GM12878 (cell line): ENCODE data around the gene GSAP. TPM values are rescaled to one million over a fixed set of nuclear protein-coding genes. Genes with fewer than 3 reads are reported as not detected.

Experiments
- ATAC-seq: fragments of 200-7000 bp; cut with Tn5 transposase; 3 replicates; pipeline ENCODE4 v1.9.1; 2020; ENCODE audit warnings: mild to moderate bottlenecking, moderate library complexity
- BruUV-seq: library from RNA; stranded (reverse); fragments of 400-500 nt; replicated peaks from 2 replicates; lab custom pipeline; 2021; lab: Mats Ljungman, UMichigan
- CTCF ChIA-PET: fragments of 300-600 bp; sonication (Branson Sonifier 250); formaldehyde crosslinking; extraction: SDS; loops from one replicate; lab custom pipeline; 2021; ENCODE audit warnings: inconsistent platforms; lab: Yijun Ruan, JAX
- POLR2A ChIA-PET: fragments of 350-600 bp; formaldehyde crosslinking; extraction: SDS; loops from one replicate; lab custom pipeline; 2021; ENCODE audit warnings: inconsistent platforms; lab: Charles Lee
- RAD21 ChIA-PET: fragments of 300-600 bp; sonication (Branson Sonifier 250); formaldehyde crosslinking; loops from one replicate; lab custom pipeline; 2023; ENCODE audit warnings: antibody characterized with exemption; ENCODE audit not compliant: unreplicated experiment; lab: Charles Lee
- SMC1A ChIA-PET: fragments of 300-600 bp; sonication (Branson Sonifier 250); formaldehyde crosslinking; loops from one replicate; lab custom pipeline; 2023; ENCODE audit not compliant: unreplicated experiment, uncharacterized antibody; lab: Charles Lee
- DNase-seq: peaks from one replicate; pipeline ENCODE4 v3.0.0-alpha.2; 2011; ENCODE audit warnings: low read depth, low spot score
- FAIRE-seq: peaks from 3 replicates; lab custom pipeline; 2011; peaks lifted over from hg19 to GRCh38; lab: Jason Lieb, UNC
- H2AFZ ChIP-seq: 2 replicates; pipeline ENCODE4 v1.6.0; 2011; ENCODE audit warnings: low read depth, low read length, control low read depth; ENCODE audit not compliant: control insufficient read depth
- H3K27ac ChIP-seq: 2 replicates; pipeline ENCODE4 v1.5.1; 2011; ENCODE audit warnings: control low read depth; ENCODE audit not compliant: control insufficient read depth, insufficient read depth
- H3K27me3 ChIP-seq, 2 experiments: replicated peaks in 1 of 2; 2 replicates each; pipeline versions ENCODE4 v1.6.0 to v1.6.1; 2011; ENCODE audit warnings: low read length in 1 of 2; ENCODE audit not compliant: control insufficient read depth in 2 of 2, insufficient read depth in 2 of 2
- H3K36me3 ChIP-seq, 2 experiments: 2 replicates each; pipeline ENCODE4 v1.5.1; 2011; ENCODE audit warnings: low read length in 1 of 2; ENCODE audit not compliant: control insufficient read depth in 2 of 2, insufficient read depth in 2 of 2
- H3K4me1 ChIP-seq: 2 replicates; pipeline ENCODE4 v1.6.1; 2011; ENCODE audit warnings: mild to moderate bottlenecking, low read length, moderate library complexity, mixed read lengths; ENCODE audit not compliant: control insufficient read depth, insufficient read depth
- H3K4me2 ChIP-seq: 2 replicates; pipeline ENCODE4 v1.6.0; 2011; ENCODE audit warnings: control low read depth; ENCODE audit not compliant: control insufficient read depth, insufficient read depth
- H3K4me3 ChIP-seq: fragments of 200-600 bp; sonication (generic); 2 replicates; pipeline ENCODE4 v1.5.1; 2016
- H3K79me2 ChIP-seq: 2 replicates; pipeline ENCODE4 v1.6.0; 2011; ENCODE audit warnings: low read length; ENCODE audit not compliant: control insufficient read depth, insufficient read depth
- H3K9ac ChIP-seq: 2 replicates; pipeline ENCODE4 v1.8.0; 2011; ENCODE audit warnings: low read length, control low read depth, mixed read lengths; ENCODE audit not compliant: control insufficient read depth, insufficient read depth
- H3K9me3 ChIP-seq: replicated peaks from 3 replicates; pipeline ENCODE4 v1.5.1; 2011; ENCODE audit warnings: mild to moderate bottlenecking, low read length; ENCODE audit not compliant: control insufficient read depth, insufficient read depth
- H4K20me1 ChIP-seq: 2 replicates; pipeline ENCODE4 v1.6.0; 2011; ENCODE audit not compliant: control insufficient read depth, insufficient read depth
- BHLHE40 ChIP-seq, 2 experiments: fragments of 450-650 bp in 1 of 2; IDR thresholded peaks; 2 replicates each; pipeline ENCODE4 v1.6.1; 2011 to 2017; ENCODE audit warnings: low read depth in 2 of 2, borderline replicate concordance in 1 of 2, improper control_type of control experiment in 1 of 2, low read length in 1 of 2, mild to moderate bottlenecking in 1 of 2
- IKZF1 ChIP-seq: fragments of 450-650 bp; conservative IDR thresholded peaks from 2 replicates; pipeline ENCODE4 v1.6.1; 2017; ENCODE audit warnings: antibody characterized with exemption, mild to moderate bottlenecking
- JUNB ChIP-seq: IDR thresholded peaks from 2 replicates; pipeline ENCODE4 v1.6.1; 2016; ENCODE audit warnings: antibody characterized with exemption, mild to moderate bottlenecking
- KDM1A ChIP-seq: fragments of 200-600 bp; sonication (generic); IDR thresholded peaks from 2 replicates; pipeline ENCODE4 v1.6.1; 2016; ENCODE audit warnings: borderline replicate concordance
- SMAD1 ChIP-seq: fragments of 450-650 bp; IDR thresholded peaks from 2 replicates; pipeline ENCODE4 v1.6.1; 2018; ENCODE audit warnings: mild to moderate bottlenecking, low read depth; ENCODE audit not compliant: partially characterized antibody
- SREBF1 ChIP-seq: IDR thresholded peaks from 2 replicates; pipeline ENCODE4 v1.6.1; 2012; ENCODE audit warnings: mild to moderate bottlenecking, low read length
- WGBS: methylation state at CpG from one replicate; pipeline ENCODE4 v1.1.6; 2016; ENCODE audit warnings: low lambda C conversion rate; ENCODE audit not compliant: insufficient replicate concordance, insufficient coverage; ENCODE audit errors: missing lambda C conversion rate; 5-methylcytosine and 5-hydroxymethylcytosine counted together
- in situ Hi-C: fragments of 300-500 bp; cut with MboI; formaldehyde crosslinking; loops from 9 replicates; pipeline ENCODE4 v1.14.3; 2018; ENCODE audit warnings: mixed read lengths
- intact Hi-C: fragments of 100-400 bp; cut with micrococcal nuclease; formaldehyde crosslinking; loops from one replicate; pipeline ENCODE4 v1.14.2; 2022; ENCODE audit not compliant: unreplicated experiment
- polyA plus RNA-seq, 11 experiments: library from polyadenylated mRNA; depleted of rRNA in 4 of 11; unstranded in 6 of 11; stranded (reverse) in 5 of 11; fragments of >200 nt; fragmentation: Nextera tagmentation in 4 of 11; fragmentation: Illumina TruSeq in 1 of 11; extraction: Ambion mirVana in 4 of 11; extraction: Trizol in 1 of 11; gene quantifications; 1 replicate in 1 of 11; 2 replicates in 10 of 11; pipeline versions ENCODE4 v1.2.1 to v1.2.3, GENCODE V29; 2011 to 2016; ENCODE audit warnings: inconsistent platforms in 2 of 11, missing spikeins in 2 of 11, low read depth in 1 of 11
- total RNA-seq, 4 experiments: library from RNA; depleted of rRNA in 3 of 4; stranded (reverse); fragments of >200 nt in 3 of 4; fragmentation: Illumina TruSeq in 1 of 4; extraction: Trizol in 1 of 4; gene quantifications; 2 replicates each; pipeline versions ENCODE4 v1.2.1 to v1.2.3, GENCODE V29; 2013 to 2021
- TF ChIP-seq, protein P1 (sequence below): IDR thresholded peaks from 2 replicates; pipeline ENCODE4 v1.6.1; 2012; ENCODE audit warnings: mild to moderate bottlenecking, low read depth, low read length
- TF ChIP-seq, protein P2 (sequence below): fragments of 450-650 bp; conservative IDR thresholded peaks from 2 replicates; pipeline ENCODE4 v1.6.1; 2017; ENCODE audit warnings: mild to moderate bottlenecking, moderate library complexity
- TF ChIP-seq, protein P3 (sequence below): fragments of 450-650 bp; IDR thresholded peaks from 2 replicates; pipeline ENCODE4 v1.6.1; 2017; ENCODE audit warnings: low read depth, mild to moderate bottlenecking, moderate library complexity

The GSAP gene
- total and polyA plus RNA-seq, 10 of the 15 experiments (the other 5 are each of a cell fraction or from before 2014, with no cell fraction given), result 6.6 to 38.1 (median 21.8) TPM

DNA sequence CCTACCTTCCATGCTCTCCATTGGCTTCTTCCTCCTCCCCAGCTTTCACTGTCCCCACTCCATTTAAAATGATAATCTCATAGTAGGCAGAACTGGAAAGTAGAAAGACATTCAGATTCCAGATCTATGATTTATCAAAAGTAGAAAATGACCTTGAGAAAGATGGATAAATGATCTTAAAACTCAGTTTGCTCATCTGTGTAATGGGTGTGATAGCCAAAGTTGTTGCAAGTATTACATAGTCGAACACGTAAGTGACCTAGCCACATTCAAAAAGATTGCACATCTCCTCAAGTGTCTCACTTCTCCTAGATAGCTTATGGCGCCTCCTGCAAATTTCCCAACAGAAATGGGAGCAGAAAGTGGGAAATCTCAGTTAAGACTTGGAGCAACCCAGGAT is 126.8 kb downstream of the GSAP start (continued):
- TF ChIP-seq, protein P1, sequence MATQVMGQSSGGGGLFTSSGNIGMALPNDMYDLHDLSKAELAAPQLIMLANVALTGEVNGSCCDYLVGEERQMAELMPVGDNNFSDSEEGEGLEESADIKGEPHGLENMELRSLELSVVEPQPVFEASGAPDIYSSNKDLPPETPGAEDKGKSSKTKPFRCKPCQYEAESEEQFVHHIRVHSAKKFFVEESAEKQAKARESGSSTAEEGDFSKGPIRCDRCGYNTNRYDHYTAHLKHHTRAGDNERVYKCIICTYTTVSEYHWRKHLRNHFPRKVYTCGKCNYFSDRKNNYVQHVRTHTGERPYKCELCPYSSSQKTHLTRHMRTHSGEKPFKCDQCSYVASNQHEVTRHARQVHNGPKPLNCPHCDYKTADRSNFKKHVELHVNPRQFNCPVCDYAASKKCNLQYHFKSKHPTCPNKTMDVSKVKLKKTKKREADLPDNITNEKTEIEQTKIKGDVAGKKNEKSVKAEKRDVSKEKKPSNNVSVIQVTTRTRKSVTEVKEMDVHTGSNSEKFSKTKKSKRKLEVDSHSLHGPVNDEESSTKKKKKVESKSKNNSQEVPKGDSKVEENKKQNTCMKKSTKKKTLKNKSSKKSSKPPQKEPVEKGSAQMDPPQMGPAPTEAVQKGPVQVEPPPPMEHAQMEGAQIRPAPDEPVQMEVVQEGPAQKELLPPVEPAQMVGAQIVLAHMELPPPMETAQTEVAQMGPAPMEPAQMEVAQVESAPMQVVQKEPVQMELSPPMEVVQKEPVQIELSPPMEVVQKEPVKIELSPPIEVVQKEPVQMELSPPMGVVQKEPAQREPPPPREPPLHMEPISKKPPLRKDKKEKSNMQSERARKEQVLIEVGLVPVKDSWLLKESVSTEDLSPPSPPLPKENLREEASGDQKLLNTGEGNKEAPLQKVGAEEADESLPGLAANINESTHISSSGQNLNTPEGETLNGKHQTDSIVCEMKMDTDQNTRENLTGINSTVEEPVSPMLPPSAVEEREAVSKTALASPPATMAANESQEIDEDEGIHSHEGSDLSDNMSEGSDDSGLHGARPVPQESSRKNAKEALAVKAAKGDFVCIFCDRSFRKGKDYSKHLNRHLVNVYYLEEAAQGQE, result no peak
- TF ChIP-seq SREBF1, result no peak

DNA sequence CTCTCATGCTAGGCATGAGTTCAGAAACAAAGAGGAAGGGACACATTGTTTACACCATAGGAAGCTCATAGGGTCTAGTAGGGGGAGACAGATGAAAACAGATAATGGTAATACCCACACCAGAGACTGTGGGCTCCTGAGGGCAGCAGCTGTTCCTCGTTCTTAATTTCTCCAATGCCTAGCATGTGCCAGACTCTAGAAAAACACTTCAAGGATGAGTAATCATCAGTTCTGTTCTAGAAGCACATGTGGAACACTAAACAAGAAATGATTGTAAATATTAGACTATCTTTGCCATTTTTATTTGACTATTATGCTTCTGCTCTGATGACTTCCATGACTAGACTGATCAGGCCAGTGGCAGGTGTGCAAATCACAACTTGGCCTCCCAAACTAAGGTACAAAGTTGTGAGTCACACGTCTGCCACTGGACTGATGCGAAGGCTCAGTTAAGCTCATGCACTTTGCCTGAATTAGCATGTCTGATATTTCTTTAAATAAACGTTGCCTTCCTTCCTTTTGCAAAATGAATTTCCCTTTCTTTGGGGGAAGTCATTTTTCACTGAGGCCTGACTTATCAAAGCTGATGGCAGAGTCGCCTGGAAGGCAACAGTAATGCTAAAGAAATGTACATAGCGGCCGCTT is 127.4 kb downstream of the GSAP start:
- ChIA-PET RAD21 (no interaction called here), POLR2A (no interaction called here)
- in situ Hi-C loops, result no loop called here
- no peak for DNase-seq
- intact Hi-C loops, result no loop called here
- Histone ChIP-seq H3K9me3 (no peaks in the 10 kb centered on the region; the same call in 1 of the 3 replicates), H3K79me2 (no peaks in the 10 kb centered on the region)
- TF ChIP-seq KDM1A (no peak), IKZF1 (no peak), SMAD1 (no peak), BHLHE40 (IDR thresholded peaks at IDR 0.05; ENCODE audit: borderline replicate concordance in 1 of 2, low read depth in 2 of 2, low read length in 1 of 2) (no peak), JUNB (no peak)
- TF ChIP-seq, protein P2, sequence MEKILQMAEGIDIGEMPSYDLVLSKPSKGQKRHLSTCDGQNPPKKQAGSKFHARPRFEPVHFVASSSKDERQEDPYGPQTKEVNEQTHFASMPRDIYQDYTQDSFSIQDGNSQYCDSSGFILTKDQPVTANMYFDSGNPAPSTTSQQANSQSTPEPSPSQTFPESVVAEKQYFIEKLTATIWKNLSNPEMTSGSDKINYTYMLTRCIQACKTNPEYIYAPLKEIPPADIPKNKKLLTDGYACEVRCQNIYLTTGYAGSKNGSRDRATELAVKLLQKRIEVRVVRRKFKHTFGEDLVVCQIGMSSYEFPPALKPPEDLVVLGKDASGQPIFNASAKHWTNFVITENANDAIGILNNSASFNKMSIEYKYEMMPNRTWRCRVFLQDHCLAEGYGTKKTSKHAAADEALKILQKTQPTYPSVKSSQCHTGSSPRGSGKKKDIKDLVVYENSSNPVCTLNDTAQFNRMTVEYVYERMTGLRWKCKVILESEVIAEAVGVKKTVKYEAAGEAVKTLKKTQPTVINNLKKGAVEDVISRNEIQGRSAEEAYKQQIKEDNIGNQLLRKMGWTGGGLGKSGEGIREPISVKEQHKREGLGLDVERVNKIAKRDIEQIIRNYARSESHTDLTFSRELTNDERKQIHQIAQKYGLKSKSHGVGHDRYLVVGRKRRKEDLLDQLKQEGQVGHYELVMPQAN, result no peak
- TF ChIP-seq, protein P3, sequence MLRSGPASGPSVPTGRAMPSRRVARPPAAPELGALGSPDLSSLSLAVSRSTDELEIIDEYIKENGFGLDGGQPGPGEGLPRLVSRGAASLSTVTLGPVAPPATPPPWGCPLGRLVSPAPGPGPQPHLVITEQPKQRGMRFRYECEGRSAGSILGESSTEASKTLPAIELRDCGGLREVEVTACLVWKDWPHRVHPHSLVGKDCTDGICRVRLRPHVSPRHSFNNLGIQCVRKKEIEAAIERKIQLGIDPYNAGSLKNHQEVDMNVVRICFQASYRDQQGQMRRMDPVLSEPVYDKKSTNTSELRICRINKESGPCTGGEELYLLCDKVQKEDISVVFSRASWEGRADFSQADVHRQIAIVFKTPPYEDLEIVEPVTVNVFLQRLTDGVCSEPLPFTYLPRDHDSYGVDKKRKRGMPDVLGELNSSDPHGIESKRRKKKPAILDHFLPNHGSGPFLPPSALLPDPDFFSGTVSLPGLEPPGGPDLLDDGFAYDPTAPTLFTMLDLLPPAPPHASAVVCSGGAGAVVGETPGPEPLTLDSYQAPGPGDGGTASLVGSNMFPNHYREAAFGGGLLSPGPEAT, result no peak
- TF ChIP-seq, all 136 proteins: peak for 0
- Histone ChIP-seq H2AFZ (no peak overlapping the region), H4K20me1 (no peaks in the 10 kb centered on the region), H3K4me1 (no peaks in the 10 kb centered on the region), H3K9ac (no peak overlapping the region), H3K27me3 (no peaks in the 10 kb centered on the region), H3K27ac (no peak overlapping the region), H3K4me2 (no peak overlapping the region), H3K4me3 (no peak overlapping the region), H3K36me3 (no peaks in the 10 kb centered on the region; a peak in 1 of 4 replicates)
- whole genome bisulfite sequencing, result 50% methylated on average over 7 of the region's 7 CpGs
- no peak for ATAC-seq
- FAIRE-seq, result no peak
- CTCF ChIA-PET, result no interaction called here
- no TSS peak for BruUV-seq
- SMC1A ChIA-PET, result interaction anchor here (0.5 kb wide), 1 partner anchor 928 kb away, joined by 3 read pairs; no protein-coding TSS in a partner anchor
